ENCODE measurements around the gene PPFIA2. TPM values are rescaled to one million over a fixed set of nuclear protein-coding genes. Genes with fewer than 3 reads are reported as not detected.

PPFIA2 gene
- total RNA-seq, 4 donors from 2014 or later = 0.69 to 9.1 (median 1.2) TPM

GRCh38 chr12:81778719-81779118, 19.6 kb upstream of the PPFIA2 start:
- ATAC-seq (ENCODE audit: low FRiP score) (no peak), DNase-seq (ENCODE audit: low spot score) (no peak)
- TF ChIP-seq, protein P1, sequence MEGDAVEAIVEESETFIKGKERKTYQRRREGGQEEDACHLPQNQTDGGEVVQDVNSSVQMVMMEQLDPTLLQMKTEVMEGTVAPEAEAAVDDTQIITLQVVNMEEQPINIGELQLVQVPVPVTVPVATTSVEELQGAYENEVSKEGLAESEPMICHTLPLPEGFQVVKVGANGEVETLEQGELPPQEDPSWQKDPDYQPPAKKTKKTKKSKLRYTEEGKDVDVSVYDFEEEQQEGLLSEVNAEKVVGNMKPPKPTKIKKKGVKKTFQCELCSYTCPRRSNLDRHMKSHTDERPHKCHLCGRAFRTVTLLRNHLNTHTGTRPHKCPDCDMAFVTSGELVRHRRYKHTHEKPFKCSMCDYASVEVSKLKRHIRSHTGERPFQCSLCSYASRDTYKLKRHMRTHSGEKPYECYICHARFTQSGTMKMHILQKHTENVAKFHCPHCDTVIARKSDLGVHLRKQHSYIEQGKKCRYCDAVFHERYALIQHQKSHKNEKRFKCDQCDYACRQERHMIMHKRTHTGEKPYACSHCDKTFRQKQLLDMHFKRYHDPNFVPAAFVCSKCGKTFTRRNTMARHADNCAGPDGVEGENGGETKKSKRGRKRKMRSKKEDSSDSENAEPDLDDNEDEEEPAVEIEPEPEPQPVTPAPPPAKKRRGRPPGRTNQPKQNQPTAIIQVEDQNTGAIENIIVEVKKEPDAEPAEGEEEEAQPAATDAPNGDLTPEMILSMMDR (IDR thresholded peaks at IDR 0.05) = no peak

DNA sequence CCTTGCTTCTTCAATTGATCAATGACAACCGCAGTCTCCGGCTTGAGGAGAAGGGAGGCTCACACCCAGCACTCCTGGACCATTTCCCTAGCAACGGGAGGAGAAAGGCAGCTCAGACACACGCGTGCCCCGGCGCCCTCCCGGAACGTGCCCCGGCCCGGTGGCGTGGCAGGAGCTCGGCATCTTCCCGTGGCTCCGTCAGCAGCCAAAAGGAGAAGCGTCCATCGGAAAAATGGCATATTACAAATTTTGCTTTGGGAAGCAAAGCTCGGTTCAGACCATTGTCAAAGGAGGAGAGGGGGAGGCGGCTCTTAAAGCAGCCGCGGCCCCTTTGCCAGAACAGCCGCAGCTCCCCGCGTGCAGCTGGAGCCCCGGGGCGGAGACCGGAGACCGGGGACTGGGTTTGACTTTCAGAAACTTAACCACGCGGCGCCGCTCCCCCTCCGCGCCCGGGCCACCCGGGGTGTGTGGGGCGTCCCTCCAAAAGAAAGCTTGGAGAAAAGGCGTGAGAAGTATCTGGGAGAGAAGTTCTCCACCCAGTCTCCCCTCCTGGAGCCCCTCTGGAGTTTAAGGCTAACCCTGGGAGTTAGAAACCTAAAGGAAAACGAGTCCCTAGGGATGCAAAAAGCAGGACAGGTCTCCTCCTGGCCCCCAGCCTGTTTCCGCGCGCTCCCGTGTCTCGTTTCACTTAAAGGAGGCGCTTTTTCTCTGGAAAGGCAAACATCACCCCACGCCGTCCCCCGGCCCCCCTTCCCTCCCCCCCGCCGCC, 545 bp downstream of the PPFIA2 start:
- ATAC-seq (ENCODE audit: low FRiP score) (no peak), DNase-seq (ENCODE audit: low spot score) (no peak)
- TF ChIP-seq, protein P1 (IDR thresholded peaks at IDR 0.05) = no peak

DNA sequence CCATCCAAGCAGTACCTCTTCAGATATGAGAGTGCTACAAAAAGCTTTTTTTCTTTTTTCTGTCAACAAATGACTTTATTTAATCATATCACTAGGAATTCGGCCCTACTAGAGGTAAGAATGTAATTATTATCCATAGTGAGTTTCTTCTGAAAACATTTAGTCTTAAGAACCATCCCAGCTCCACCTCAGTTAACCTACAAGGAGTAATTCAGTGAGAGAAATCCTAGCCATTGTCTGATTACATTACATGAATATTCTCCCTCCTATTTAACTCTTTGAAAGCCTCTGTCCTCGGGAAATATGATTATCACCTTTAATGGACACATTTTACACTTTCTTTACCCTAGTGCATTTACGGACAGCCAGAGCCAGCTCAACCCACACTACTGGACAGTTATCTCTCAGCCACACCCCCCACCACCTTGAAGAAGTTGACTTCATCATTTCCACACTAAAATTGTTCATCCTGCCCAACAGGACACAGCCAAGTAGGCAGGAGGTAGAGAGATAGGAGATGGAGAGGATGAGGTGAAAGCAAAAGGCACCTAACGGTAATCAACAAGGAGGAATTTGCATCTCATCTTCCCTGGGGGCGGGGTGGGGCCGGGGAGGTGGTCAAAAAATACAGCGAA, 1.3 kb downstream of the PPFIA2 start:
- ATAC-seq (ENCODE audit: low FRiP score) = no peak
- DNase-seq (ENCODE audit: low spot score) = no peak
- TF ChIP-seq, protein P1 (IDR thresholded peaks at IDR 0.05) = no peak

- ATAC-seq (ENCODE audit: low FRiP score) (no peak), DNase-seq (ENCODE audit: low spot score) (no peak)
- TF ChIP-seq, protein P1 (IDR thresholded peaks at IDR 0.05) = no peak
These were observed 29.4 kb downstream of the PPFIA2 start for GRCh38 chr12:81729781-81730180.

GRCh38 chr12:81727391-81727790, 31.8 kb downstream of the PPFIA2 start:
- no peak for DNase-seq (ENCODE audit: low spot score)
- TF ChIP-seq, protein P1 (IDR thresholded peaks at IDR 0.05) = no peak
- no peak for ATAC-seq (ENCODE audit: low FRiP score)

GRCh38 chr12:81726634-81727033, 32.5 kb downstream of the PPFIA2 start:
- ATAC-seq (ENCODE audit: low FRiP score) (no peak), DNase-seq (ENCODE audit: low spot score) (no peak)
- TF ChIP-seq, protein P1 (IDR thresholded peaks at IDR 0.05) = no peak

DNA sequence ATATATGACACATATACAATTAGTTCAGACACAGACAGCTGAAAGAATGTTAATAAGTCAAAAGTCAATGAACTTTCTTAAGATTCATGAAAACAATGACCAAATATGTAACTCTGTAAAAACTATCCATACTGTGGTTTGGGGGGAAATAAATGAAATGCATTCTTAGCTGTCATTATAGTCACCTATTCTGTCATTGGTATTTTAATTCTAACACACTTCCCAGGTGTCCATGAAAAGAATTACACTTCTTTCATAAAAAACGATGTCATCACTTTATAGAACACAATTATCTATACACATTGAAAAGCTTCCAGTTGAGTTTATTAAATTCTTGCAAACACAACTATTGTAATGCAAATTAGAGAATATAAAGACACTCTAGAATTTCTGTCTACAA, 35.8 kb downstream of the PPFIA2 start:
- ATAC-seq (ENCODE audit: low FRiP score) (no peak), DNase-seq (ENCODE audit: low spot score) (no peak)
- TF ChIP-seq, protein P1 (IDR thresholded peaks at IDR 0.05) = no peak

Data from omental fat pad (tissue), 4 donors.